CD14-positive monocyte (primary cell): ENCODE results near the gene BACH2. TPM values are rescaled to one million over a fixed set of nuclear protein-coding genes. Genes with fewer than 3 reads are reported as not detected.
A peak's percentile ranks its signal among the peaks of the same experiment; 100 is the strongest.

Source experiments
- DNase-seq, 3 donors: peaks; one replicate each; pipeline ENCODE4 v3.0.0-alpha.2; 2011 to 2022
- H2AFZ ChIP-seq: 2 replicates; pipeline ENCODE4 v1.6.0; 2012; ENCODE audit warnings: mild to moderate bottlenecking, low read depth, low read length, inconsistent platforms; ENCODE audit not compliant: insufficient read depth, poor library complexity, severe bottlenecking
- H3K27ac ChIP-seq, 2 donors: 1 replicate in 1 of 2; 2 replicates in 1 of 2; pipeline ENCODE4 v1.5.1; 2012 to 2013; ENCODE audit warnings: low read length in 2 of 2, control low read depth in 1 of 2, inconsistent platforms in 1 of 2, low read depth in 1 of 2, mild to moderate bottlenecking in 1 of 2
- H3K27me3 ChIP-seq, 2 donors: one replicate each; pipeline versions ENCODE4 v1.6.0 to v1.6.1; 2011 to 2013; ENCODE audit warnings: low read length in 2 of 2; ENCODE audit not compliant: control insufficient read depth in 2 of 2, insufficient read depth in 2 of 2
- H3K36me3 ChIP-seq, 2 donors: replicated peaks in 1 of 2; 1 replicate in 1 of 2; 2 replicates in 1 of 2; pipeline versions ENCODE4 v1.5.1 to v1.6.1; 2012 to 2013; ENCODE audit warnings: low read length in 2 of 2, control low read depth in 1 of 2, inconsistent platforms in 1 of 2, mild to moderate bottlenecking in 1 of 2; ENCODE audit not compliant: insufficient read depth in 2 of 2, control insufficient read depth in 1 of 2
- H3K4me1 ChIP-seq, 2 donors: 1 replicate in 1 of 2; 2 replicates in 1 of 2; pipeline versions ENCODE4 v1.5.1 to v1.6.1; 2012 to 2013; ENCODE audit warnings: low read length in 2 of 2, control low read depth in 1 of 2, inconsistent platforms in 1 of 2, mild to moderate bottlenecking in 1 of 2, moderate library complexity in 1 of 2; ENCODE audit not compliant: insufficient read depth in 2 of 2, control insufficient read depth in 1 of 2
- H3K4me2 ChIP-seq: replicated peaks from 2 replicates; pipeline ENCODE3; 2012; ENCODE audit warnings: low read length, moderate library complexity, mild to moderate bottlenecking; ENCODE audit not compliant: poor library complexity, severe bottlenecking; ENCODE audit errors: extremely low read depth
- H3K4me3 ChIP-seq, 3 experiments: fragments of 200-600 bp in 1 of 3; sonication (generic) in 1 of 3; replicated peaks in 1 of 3; 1 replicate in 2 of 3; 2 replicates in 1 of 3; pipeline ENCODE4 v1.5.1; 2011 to 2013; ENCODE audit warnings: low read length in 3 of 3, mild to moderate bottlenecking in 3 of 3, control low read depth in 2 of 3, low read depth in 2 of 3, inconsistent platforms in 1 of 3, moderate library complexity in 1 of 3
- H3K79me2 ChIP-seq: 2 replicates; pipeline ENCODE4 v1.6.0; 2012; ENCODE audit warnings: mild to moderate bottlenecking, control low read depth, inconsistent platforms, low read length, moderate library complexity; ENCODE audit not compliant: insufficient read depth
- H3K9ac ChIP-seq: 2 replicates; pipeline ENCODE4 v1.6.0; 2017; ENCODE audit warnings: low read length, mild to moderate bottlenecking; ENCODE audit not compliant: insufficient read depth, poor library complexity, severe bottlenecking
- H3K9me3 ChIP-seq, 2 donors: replicated peaks in 1 of 2; 1 replicate in 1 of 2; 2 replicates in 1 of 2; pipeline versions ENCODE4 v1.5.1 to v1.6.1; 2012 to 2013; ENCODE audit warnings: low read length in 2 of 2, control low read depth in 1 of 2; ENCODE audit not compliant: control insufficient read depth in 1 of 2, insufficient read depth in 1 of 2
- H4K20me1 ChIP-seq: 2 replicates; pipeline ENCODE4 v1.6.0; 2012; ENCODE audit warnings: mild to moderate bottlenecking, low read length, control low read depth, moderate library complexity; ENCODE audit not compliant: insufficient read depth
- H3K27ac Mint-ChIP-seq, 7 donors: one replicate each; pipeline ENCODE4 v1.8.0; 2020; ENCODE audit warnings: mild to moderate bottlenecking in 7 of 7, mixed read lengths in 7 of 7, moderate library complexity in 6 of 7, inconsistent platforms in 2 of 7
- H3K27me3 Mint-ChIP-seq, 3 donors: one replicate each; pipeline ENCODE4 v1.8.0; 2021 to 2022; ENCODE audit warnings: low read depth in 3 of 3, mild to moderate bottlenecking in 3 of 3, mixed read lengths in 3 of 3, moderate library complexity in 3 of 3, inconsistent platforms in 1 of 3
- H3K36me3 Mint-ChIP-seq, 2 donors: one replicate each; pipeline ENCODE4 v1.8.0; 2020; ENCODE audit warnings: mixed read lengths in 2 of 2, inconsistent platforms in 1 of 2, mild to moderate bottlenecking in 1 of 2
- H3K4me1 Mint-ChIP-seq: one replicate; pipeline ENCODE4 v1.8.0; 2020; ENCODE audit warnings: mild to moderate bottlenecking, mixed read lengths
- H3K4me3 Mint-ChIP-seq, 2 donors: one replicate each; pipeline ENCODE4 v1.8.0; 2020; ENCODE audit warnings: mild to moderate bottlenecking in 2 of 2, mixed read lengths in 2 of 2, moderate library complexity in 1 of 2
- H3K9me3 Mint-ChIP-seq, 7 donors: one replicate each; pipeline ENCODE4 v1.8.0; 2020 to 2022; ENCODE audit warnings: mixed read lengths in 7 of 7, mild to moderate bottlenecking in 6 of 7, moderate library complexity in 6 of 7, inconsistent platforms in 2 of 7
- CTCF ChIP-seq: fragments of 200-600 bp; IDR thresholded peaks from one replicate; pipeline ENCODE4 v1.8.0; 2022; ENCODE audit warnings: antibody characterized with exemption, mild to moderate bottlenecking
- WGBS: methylation state at CpG from one replicate; pipeline ENCODE4 v1.1.5; 2013; ENCODE audit warnings: missing lambda C conversion rate; ENCODE audit not compliant: insufficient coverage; 5-methylcytosine and 5-hydroxymethylcytosine counted together
- intact Hi-C, 2 donors: fragments of 100-400 bp; cut with micrococcal nuclease; formaldehyde crosslinking; loops; one replicate each; pipeline versions ENCODE4 v1.15.0 to v1.15.1; 2023
- polyA plus RNA-seq, 3 donors: library from polyadenylated mRNA; depleted of rRNA in 1 of 3; unstranded in 2 of 3; stranded (reverse) in 1 of 3; fragments of 300-500 nt in 2 of 3; fragments of >200 nt in 1 of 3; fragmentation: Illumina TruSeq in 2 of 3; gene quantifications; 1 replicate in 2 of 3; 2 replicates in 1 of 3; pipeline ENCODE4 v1.2.3, GENCODE V29; 2012 to 2021

The BACH2 gene
- polyA plus RNA-seq, 3 donors: 0.04 to 0.09 (median 0.05) TPM

DNA sequence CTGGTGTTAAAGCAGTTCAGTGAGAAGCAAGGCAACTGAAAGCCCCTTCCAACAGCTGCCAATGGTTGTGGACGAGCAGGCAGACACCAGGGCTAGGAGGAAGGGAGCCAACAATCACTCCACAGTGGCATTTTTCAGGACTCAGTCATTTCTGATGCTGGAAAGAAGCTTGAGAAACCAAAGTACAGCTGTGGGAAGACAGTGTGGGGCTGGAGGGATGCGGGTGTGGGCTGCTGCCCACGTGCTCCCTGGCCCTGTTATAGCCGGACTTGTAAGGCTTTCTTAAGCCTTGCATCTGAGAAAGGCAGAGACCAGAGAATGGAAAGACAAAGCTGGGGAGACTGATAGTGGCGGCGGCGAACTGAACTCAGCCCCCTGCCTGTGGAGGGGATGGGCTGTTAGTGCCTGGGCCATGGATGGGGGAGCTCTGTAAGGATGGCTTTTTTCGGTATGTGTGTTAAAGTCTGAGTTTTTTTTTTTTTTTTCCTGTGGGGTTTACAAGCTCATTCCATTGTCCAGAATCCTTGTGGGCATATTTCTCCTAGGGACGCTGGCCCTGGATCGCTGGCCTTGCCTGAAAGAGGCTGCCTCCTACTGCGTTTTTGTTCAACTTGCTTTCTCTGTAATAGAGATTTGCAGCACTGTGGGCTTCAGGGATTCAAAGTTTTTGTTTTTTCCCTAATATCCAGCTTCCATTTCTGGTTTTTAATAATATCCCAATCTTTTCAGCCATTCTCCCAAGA is 310.7 kb downstream of the BACH2 start:
- no peaks in the 10 kb centered on the region for H3K9me3 ChIP-seq
- no peak overlapping the region for H3K4me3 ChIP-seq
- H3K27me3 ChIP-seq: no peaks in the 10 kb centered on the region
- Mint-ChIP-seq H3K9me3 (peaks cover 0 to 1% (median 0%) of the 10 kb centered on the region in 7 donors), H3K36me3 (no peaks in the 10 kb centered on the region), H3K4me1 (no peaks in the 10 kb centered on the region), H3K27me3 (peaks cover 0 to 6% (median 2%) of the 10 kb centered on the region in 3 donors), H3K4me3 (no peak overlapping the region), H3K27ac (no peak overlapping the region)
- no peaks in the 10 kb centered on the region for H3K4me1 ChIP-seq
- H3K4me2 ChIP-seq: no peak overlapping the region
- no peaks in the 10 kb centered on the region for H3K36me3 ChIP-seq
- intact Hi-C loops: no loop called here
- no peak overlapping the region for H3K9ac ChIP-seq
- H3K27ac ChIP-seq: no peak overlapping the region
- DNase-seq: no peak
- TF ChIP-seq CTCF: no peak
- no peaks in the 10 kb centered on the region for H4K20me1 ChIP-seq
- WGBS: 91% methylated on average over 8 of the region's 11 CpGs
- H3K79me2 ChIP-seq: no peaks in the 10 kb centered on the region
- no peak overlapping the region for H2AFZ ChIP-seq

DNA sequence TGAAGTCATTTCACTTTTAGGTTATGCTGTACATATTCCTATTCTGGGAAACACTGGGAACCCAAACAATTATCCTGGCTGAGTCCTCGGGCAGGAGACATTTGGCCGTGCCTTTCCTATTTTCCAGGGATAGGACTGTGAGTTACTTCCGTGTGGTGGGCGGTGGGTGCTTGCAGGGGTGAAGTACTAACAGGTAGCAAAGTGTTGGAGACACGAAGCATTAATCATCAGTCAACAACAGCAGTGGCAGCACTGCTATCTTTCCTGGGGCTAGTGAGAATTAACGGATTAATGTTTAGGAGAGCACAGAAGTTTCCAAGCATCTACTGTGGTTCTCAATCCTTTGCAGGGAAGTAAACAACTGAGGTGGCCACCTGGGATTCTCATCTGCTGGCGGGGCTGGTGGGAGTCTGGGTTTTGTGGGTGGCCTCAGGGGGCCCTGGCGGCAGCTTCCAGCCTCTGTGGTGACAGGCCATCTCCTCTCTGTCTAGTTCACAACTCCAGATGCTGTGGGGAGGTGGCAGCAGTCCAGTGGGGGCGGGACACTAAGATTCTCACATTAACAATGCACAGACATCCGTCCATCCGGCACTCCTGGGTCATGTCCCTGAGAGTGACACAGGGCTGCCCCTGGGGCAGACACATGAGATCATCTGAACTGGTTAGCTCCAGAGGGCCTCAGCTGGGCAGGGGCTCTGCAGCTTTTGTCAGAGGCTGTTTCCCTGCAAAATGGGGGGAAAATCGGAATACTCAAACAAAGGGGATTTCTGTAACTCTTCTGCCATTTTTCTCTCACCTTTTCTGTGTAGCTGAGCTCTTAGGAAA is 311.5 kb downstream of the BACH2 start:
- H3K4me1 Mint-ChIP-seq: no peaks in the 10 kb centered on the region
- no peaks in the 10 kb centered on the region for H3K79me2 ChIP-seq

More for the DNA sequence above, 311.5 kb downstream of the BACH2 start:
- Histone ChIP-seq H3K36me3 (no peaks in the 10 kb centered on the region), H3K4me3 (no peak overlapping the region), H3K9ac (no peak overlapping the region), H2AFZ (peak overlapping the region; percentile 3), H3K9me3 (no peaks in the 10 kb centered on the region), H3K27me3 (no peaks in the 10 kb centered on the region), H3K4me2 (no peak overlapping the region), H3K4me1 (no peaks in the 10 kb centered on the region), H4K20me1 (no peaks in the 10 kb centered on the region), H3K27ac (no peak overlapping the region)
- no peaks in the 10 kb centered on the region for H3K36me3 Mint-ChIP-seq
- no peak overlapping the region for H3K4me3 Mint-ChIP-seq
- DNase-seq: no peak
- TF ChIP-seq CTCF: no peak
- H3K27ac Mint-ChIP-seq: no peak overlapping the region
- H3K9me3 Mint-ChIP-seq: peaks cover 0 to 1% (median 0%) of the 10 kb centered on the region in 7 donors
- 72% methylated on average over 7 of the region's 12 CpGs for WGBS
- H3K27me3 Mint-ChIP-seq: peaks cover 0 to 6% (median 2%) of the 10 kb centered on the region in 3 donors
- intact Hi-C loops: no loop called here
